Measurements from ENCODE around the gene SORL1-AS1.
A peak's percentile ranks its signal among the peaks of the same experiment; 100 is the strongest.

The SORL1-AS1 gene

DNA sequence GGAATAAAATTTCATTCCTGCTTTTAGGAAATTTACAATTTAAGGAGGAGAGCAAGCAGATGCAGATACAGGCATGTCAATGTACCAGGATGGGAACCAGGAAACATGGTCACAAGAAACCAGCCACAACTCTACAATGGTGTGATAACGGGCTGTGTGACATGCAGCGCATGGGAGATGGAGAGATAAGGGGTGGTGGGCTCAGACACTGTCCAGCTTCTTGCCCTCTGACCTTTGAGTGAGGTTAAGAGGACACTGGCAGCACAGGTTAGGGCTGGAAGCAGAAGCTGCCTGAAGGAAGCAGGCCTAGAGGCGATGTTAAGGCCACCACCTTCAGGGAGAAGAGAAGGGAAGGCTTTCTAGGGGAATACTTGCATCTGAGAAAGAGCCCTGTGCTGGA, 2.3 kb upstream of the SORL1-AS1 start:
- H3K4me1 ChIP-seq: peaks cover under 1 to 97% (median 44%) of the 10 kb centered on the region in 6 donors
- intact Hi-C loops (cut with DNase I; ENCODE audit: low total_unique reads): no loop called here

DNA sequence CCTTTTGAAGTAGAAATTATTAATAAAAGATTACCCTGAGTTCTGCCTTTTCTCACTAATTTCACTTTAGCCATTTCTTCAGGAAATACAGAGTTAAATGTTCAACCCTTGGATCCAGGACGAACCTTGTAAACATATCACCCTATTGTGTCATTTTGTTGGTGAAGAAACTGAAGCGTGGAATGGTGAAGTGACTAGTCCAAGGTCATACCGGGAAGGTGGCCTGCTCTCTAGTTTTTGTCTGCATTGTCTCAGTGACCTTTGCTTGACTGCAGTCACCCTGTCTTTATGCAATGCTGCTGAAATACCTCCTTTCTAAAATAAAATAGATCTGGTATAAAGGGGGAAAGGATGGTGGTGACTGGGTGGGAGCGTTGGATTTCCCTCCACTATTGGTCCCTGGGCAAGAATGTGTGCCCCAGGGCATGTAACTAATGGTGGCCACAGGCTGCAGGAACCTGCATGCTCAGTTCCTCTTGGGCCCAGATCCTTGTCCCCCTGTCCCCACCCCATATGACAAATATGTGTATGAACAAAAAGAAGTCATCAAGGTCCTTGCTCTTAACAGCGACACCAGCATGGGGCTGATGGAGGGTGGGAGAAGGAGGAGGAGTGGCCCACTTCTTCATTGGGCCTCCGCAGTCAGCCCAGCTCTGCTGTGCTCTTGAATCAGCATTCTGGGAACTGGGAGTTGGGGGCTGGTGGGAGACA, 977 bp upstream of the SORL1-AS1 start:
- TF ChIP-seq POLR2A (IDR thresholded peaks at IDR 0.05) (no peak), POLR2AphosphoS5 (IDR thresholded peaks at IDR 0.05) (no peak)
- TF ChIP-seq, protein P1, sequence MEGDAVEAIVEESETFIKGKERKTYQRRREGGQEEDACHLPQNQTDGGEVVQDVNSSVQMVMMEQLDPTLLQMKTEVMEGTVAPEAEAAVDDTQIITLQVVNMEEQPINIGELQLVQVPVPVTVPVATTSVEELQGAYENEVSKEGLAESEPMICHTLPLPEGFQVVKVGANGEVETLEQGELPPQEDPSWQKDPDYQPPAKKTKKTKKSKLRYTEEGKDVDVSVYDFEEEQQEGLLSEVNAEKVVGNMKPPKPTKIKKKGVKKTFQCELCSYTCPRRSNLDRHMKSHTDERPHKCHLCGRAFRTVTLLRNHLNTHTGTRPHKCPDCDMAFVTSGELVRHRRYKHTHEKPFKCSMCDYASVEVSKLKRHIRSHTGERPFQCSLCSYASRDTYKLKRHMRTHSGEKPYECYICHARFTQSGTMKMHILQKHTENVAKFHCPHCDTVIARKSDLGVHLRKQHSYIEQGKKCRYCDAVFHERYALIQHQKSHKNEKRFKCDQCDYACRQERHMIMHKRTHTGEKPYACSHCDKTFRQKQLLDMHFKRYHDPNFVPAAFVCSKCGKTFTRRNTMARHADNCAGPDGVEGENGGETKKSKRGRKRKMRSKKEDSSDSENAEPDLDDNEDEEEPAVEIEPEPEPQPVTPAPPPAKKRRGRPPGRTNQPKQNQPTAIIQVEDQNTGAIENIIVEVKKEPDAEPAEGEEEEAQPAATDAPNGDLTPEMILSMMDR (IDR thresholded peaks at IDR 0.05 in 8 of 11, conservative IDR thresholded peaks at IDR 0.05 in 3 of 11): no peak
- peak overlapping the region in 7 of 8 donors; percentile 49 to 94 (median 85) for H3K27ac ChIP-seq
- 51 to 68% (median 61%) methylated on average over 6 of the region's 6 CpGs for WGBS, 5 donors
- peak overlapping the region in 7 of 8 donors; percentile 82 to 97 (median 85) for H3K4me3 ChIP-seq
- peaks cover 14 to 97% (median 55%) of the 10 kb centered on the region in 6 donors for H3K4me1 ChIP-seq
- no peak for DNase-seq
- no peaks in the 10 kb centered on the region for H3K9me3 ChIP-seq
- peaks cover 0 to 5% (median 0%) of the 10 kb centered on the region in 6 donors for H3K36me3 ChIP-seq
- intact Hi-C loops (cut with DNase I; ENCODE audit: low total_unique reads): no loop called here
- H3K27me3 ChIP-seq (replicated peaks in 1 of 7): peaks cover 0 to 25% (median 4%) of the 10 kb centered on the region in 7 donors

More for the DNA sequence above, 2.3 kb upstream of the SORL1-AS1 start:
- peak overlapping the region in 6 of 8 donors; percentile 51 to 94 (median 88) for H3K27ac ChIP-seq
- no peak for DNase-seq
- H3K9me3 ChIP-seq: no peaks in the 10 kb centered on the region
- WGBS, 5 donors: 63 to 88% (median 84%) methylated on average over 3 of the region's 3 CpGs
- peaks cover 0 to 25% (median 4%) of the 10 kb centered on the region in 7 donors for H3K27me3 ChIP-seq (replicated peaks in 1 of 7)
- H3K36me3 ChIP-seq: peaks cover 0 to 5% (median 0%) of the 10 kb centered on the region in 6 donors
- H3K4me3 ChIP-seq: peak overlapping the region in 4 of 8 donors; percentile 85 to 97 (median 90)
- TF ChIP-seq, protein P1 (IDR thresholded peaks at IDR 0.05 in 8 of 11, conservative IDR thresholded peaks at IDR 0.05 in 3 of 11): no peak
- TF ChIP-seq POLR2A (IDR thresholded peaks at IDR 0.05) (no peak), POLR2AphosphoS5 (IDR thresholded peaks at IDR 0.05) (no peak)

DNA sequence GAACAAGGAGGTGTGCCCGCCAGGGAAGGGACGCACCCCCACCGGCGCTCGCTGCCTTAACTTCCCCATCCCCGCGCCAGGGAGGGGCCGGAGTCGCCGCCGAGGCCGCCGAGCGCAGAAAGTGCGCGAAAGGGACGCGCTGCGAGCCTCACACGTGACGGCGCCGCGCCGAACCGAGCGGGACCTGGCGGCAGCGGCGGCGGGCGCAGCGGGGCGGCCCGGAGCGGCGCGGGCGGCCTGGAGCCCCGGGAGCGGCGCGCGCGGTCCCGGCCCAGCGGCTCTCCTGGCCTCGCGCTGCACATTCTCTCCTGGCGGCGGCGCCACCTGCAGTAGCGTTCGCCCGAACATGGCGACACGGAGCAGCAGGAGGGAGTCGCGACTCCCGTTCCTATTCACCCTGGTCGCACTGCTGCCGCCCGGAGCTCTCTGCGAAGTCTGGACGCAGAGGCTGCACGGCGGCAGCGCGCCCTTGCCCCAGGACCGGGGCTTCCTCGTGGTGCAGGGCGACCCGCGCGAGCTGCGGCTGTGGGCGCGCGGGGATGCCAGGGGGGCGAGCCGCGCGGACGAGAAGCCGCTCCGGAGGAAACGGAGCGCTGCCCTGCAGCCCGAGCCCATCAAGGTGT, 670 bp downstream of the SORL1-AS1 start, which contains the start of gene SORL1:
Gene SORL1, plus strand, starts transcription at position 329 of the 623 bp plus-strand sequence. Its CDS starts 18 bp downstream, at position 347.
- H3K4me1 ChIP-seq: peaks cover 22 to 97% (median 67%) of the 10 kb centered on the region in 6 donors

More for the DNA sequence above, 670 bp downstream of the SORL1-AS1 start, which contains the start of gene SORL1:
- TF ChIP-seq POLR2A (IDR thresholded peaks at IDR 0.05): no peak
- TF ChIP-seq POLR2AphosphoS5 (IDR thresholded peaks at IDR 0.05): peak; percentile 43 to 83 (median 71)
- TF ChIP-seq, protein P1 (IDR thresholded peaks at IDR 0.05 in 8 of 11, conservative IDR thresholded peaks at IDR 0.05 in 3 of 11): peak in 8 of 11 experiments; percentile 19 to 61 (median 50)
- Histone ChIP-seq H3K27ac (peak within 1 kb of the TSS; percentile 66 to 94 (median 84)), H3K36me3 (no peaks in the 10 kb centered on the region), H3K9me3 (no peaks in the 10 kb centered on the region), H3K27me3 (replicated peaks in 1 of 7) (peaks cover 0 to 25% (median 4%) of the 10 kb centered on the region in 7 donors), H3K4me3 (peak within 1 kb of the TSS; percentile 64 to 97 (median 84))
- DNase-seq: peak; percentile 95
- WGBS, 5 donors: 0 to 1% (median 1%) methylated on average over 32 to 89 of the region's 89 CpGs
- intact Hi-C loops (cut with DNase I; ENCODE audit: low total_unique reads): no loop called here
